ENCODE measurements around the gene RPRD1B.
"Not testable (repeated sequence)": the region's sequence is repeated elsewhere in the genome, so short reads cannot be mapped to it uniquely, and the experiment has no call there.

The RPRD1B gene

DNA sequence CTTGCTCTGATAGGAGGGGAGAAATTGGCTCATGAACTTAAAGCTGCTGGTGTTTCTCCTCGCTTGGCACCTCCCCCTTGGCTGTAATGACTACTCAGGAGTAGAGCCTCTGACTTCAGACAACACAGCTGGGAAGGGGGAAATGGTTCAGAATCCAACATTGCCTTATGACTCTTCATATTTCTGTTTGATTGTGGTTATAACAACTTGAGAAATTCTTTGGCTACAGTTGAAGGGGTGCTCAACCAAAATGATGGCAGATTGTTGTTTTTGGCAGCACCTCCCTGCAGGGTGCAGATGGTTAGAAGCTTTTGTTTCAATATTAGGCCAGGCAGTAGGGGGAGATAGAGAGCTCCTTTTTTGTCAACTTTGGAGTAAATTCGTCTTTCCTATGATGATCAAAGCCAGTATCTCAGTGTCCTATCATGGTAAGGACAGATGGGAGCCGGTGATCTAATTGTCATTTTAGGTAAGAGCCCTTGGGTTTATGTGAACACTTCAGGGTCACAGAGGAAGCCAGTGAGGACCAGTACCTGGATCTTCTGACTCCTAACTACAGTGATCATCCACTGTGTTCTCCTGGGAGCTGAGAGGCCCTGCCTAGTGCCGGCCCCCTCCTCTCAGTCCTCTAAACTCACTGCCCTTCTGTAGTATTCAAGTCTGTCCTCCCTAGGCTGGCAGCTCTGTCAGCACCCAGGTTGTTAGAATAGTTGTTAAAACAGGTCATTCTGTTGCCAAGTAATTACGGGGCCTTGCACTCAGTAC lies 39.9 kb downstream of the RPRD1B start:
- DNase-seq (ENCODE audit: low spot score) = peak; percentile 8

DNA sequence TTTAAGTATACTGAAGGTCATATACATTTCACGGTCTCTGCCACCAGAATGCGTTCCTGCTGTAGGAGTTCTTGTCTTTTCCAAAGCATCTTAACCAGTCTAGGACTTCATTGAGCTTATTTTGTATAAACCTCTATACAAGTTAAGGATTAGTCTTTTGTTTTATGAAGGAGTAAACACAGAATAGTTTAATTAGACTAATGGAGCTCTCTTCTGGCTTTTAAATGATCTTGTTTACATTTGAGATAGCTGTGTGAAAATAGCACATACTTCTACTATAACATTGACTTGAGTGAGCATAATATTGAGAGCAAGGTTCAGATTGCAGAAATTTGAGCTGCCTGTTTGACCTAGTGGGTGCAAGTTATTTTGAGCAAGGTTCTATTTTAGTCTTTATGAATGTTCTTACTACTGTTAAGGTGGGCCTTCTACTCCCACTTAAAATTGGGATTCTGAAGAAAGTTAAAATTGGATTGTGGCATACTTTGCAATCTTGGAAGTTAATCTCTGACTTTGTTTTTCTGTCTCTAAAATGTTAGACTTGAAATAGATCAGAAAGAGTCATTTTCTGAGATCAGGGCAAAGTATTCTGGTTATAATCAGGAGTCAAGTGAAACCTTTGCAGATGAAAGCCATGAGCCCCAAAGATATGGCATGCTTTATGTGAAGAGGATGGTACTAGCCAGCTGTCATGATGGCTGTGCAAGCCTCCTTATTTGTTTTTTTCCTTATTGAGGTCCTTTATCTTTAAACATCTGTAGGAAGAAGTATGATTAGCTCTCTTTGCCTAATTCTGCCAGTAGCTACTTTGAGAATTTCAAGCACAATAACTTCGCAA lies 41.8 kb downstream of the RPRD1B start:
- no peak for DNase-seq (ENCODE audit: low spot score)

DNA sequence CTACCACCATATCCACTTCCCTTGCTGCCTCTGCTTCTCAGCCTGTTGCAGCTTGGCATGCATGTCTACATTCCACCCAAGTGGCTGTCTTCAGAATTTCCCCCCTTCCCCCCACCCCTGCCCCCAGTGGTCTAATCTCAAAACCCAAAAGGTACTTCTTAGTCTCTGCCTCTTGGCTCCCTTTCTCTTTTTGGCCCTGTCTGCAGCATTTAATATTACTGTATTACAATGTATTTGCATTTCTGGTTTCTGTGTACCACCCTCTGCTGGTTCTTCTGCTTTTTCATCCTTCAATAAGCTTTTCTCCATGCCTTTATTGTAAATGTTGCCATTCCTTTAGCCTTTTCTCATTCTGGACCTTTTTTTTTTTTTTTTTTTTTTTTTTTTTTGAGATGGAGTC lies 43.0 kb downstream of the RPRD1B start:
- no peak for DNase-seq (ENCODE audit: low spot score)

DNA sequence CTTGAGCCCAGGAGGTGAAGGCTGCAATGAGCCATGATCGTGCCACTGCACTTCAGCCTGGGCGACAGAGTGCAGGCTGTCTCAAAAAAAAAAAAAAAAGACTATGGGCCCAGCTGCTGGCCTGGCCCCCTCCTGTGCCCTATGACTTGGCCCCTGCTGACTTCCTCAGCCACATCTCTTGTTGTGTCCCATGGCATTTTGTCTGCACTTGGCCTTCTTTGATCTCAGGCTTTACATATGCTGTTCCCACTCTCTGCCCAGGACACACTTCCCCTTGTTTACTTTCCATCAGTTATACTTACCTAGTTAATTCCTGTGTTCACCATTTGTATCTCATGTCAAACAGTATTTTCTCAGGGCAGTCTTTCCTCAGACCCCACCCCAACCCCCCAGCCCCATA lies 44.5 kb downstream of the RPRD1B start:
- DNase-seq (ENCODE audit: low spot score) = no peak

DNA sequence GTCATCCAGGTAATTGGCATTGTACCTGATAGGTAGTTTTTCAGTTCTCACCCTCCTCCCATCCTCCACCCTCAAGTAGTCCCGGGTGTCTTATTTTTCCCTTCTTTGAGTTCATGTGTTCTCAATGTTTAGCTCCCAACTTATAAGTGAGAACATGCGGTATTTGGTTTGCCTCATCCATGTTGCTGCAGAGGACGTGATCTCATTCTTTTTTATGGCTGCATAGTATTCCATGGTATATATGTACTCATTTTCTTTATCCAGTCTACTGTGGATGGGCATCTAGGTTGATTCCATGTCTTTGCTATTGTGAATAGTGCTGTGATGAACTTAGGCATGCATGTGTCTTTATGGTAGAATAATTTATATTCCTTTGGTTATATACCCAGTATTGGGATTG lies 45.8 kb downstream of the RPRD1B start:
- no peak for DNase-seq (ENCODE audit: low spot score)

DNA sequence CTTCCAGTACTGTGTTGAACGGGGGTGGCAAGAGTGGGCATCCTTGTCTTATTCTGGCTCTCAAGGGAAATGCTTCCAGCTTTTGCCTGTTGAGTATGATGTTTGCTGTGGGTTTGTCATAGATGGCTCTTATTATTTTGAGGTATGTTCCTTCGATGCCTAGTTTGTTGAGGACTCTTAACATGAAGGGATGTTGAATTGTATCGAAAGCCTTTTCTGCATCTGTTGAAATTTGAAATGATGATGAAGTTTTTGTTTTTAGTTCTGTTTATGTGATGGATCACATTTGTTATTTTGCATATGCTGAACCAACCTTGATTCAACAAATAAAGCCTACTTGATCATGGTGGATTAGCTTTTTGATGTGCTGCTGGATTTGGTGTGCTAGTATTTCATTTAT lies 48.0 kb downstream of the RPRD1B start:
- no peak for DNase-seq (ENCODE audit: low spot score)

DNA sequence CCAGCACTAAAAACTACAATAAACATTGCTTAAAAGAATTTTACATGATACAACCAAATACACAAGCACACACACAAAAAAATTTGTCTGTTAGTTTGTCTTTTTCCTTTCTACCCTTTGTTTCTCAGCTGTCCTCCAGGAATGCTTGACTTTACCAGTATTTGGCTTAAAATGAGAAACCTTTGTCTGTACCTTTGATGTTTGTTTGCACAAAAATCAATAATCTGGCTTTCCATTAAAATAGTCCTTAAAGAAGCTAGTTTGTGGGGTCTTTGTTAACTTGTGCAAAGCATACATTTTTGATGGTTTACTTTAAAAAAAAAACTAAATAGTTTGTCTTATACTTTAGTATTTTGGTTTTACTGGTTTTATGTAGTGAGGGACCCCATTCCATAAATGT lies 49.3 kb downstream of the RPRD1B start:
- no peak for DNase-seq (ENCODE audit: low spot score)

DNA sequence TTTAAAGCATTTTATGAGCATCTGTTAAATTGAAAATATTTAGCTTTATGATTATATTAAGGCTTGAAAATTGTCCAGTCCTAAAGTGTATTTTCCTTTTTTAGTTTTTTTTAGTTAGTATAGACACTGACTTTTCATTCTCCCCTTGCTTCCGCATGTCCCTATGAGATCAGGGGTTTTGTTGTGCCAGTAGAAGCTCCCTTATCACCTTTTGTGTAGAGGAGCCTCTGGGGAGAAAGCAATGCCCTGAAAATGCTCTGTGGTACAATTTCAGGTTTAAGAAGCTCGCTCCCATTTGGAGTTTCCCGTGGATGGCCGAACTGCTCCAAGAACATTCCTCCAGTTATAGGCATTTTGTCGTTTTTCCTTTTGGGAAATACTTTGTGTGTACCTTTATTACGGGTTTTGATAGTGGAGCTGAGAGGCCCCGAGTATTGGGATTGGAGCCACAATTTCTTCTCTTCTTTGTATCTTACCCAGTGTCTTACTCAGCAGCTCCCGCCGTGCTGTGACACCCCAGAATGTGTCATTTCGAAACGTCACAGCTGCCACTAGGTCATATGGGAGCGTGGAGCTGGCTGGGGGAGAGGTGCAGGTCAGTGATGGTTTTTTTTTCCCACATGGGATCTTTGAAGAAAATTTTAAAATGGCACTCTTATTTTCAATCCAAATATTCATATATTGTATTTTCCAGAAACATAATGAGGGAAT lies 49.9 kb downstream of the RPRD1B start:
- no peak for DNase-seq (ENCODE audit: low spot score)

DNA sequence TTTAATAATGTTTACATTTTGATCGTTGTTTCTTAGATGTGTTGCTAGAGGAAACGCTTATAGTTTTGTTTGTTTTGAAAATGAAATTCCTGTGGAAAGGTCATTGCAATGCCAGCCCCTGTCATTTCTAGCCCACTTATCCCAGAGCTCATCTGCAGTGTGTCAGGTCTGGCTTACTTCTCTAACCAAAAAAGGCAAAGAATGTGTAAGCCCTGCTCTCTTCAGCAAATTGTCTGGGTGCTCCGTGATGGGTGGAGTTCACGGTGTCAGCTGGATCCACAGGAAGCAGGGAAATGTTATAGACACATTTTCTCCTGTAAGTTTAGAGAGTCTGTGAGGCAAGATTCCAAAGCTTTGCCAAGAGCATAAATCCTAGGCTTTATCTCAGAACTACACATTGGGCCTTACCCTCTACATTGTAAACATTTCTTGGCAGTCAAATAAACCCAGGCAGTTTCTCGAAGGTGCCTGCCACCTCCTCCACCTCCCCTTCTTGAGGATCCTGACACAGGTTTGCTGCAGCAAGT lies 50.9 kb downstream of the RPRD1B start:
- no peak for DNase-seq (ENCODE audit: low spot score)

DNA sequence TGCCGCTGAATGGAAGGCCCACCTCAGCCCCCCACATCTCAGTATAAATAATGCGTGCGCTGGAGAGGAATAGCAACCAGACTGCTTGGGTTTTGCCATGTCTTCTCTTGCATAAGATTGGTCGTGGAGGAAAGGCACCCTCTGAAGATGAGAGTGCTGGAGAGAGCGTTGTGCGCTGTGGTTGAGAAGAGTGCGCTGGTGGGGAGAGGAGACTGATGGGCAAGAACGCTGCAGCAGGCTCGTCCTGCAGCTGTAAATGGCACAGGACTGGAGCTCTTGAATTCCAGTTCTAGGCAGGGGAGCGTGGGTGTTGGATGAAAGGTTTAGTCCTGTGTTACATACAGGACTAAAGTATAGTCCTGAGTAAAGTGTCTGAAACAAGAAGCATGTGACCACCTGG lies 51.5 kb downstream of the RPRD1B start:
- no peak for DNase-seq (ENCODE audit: low spot score)

DNA sequence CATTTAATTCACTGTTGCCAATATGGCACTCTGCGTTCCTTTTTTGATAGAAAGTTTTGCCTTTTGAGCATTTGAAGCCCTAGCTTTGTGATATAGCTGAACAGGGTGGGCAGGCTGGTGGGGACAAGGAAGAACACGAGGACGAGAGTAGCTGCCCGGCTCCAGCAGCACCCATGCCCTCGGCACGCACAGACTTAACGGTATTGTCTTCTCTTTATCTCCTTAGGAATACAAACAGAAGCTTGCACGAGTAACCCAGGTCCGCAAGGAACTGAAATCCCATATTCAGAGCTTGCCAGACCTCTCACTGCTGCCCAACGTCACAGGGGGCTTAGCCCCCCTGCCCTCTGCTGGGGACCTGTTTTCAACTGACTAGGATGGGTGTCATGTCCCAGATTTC lies 56.0 kb downstream of the RPRD1B start:
- no peak for DNase-seq (ENCODE audit: low spot score)

DNA sequence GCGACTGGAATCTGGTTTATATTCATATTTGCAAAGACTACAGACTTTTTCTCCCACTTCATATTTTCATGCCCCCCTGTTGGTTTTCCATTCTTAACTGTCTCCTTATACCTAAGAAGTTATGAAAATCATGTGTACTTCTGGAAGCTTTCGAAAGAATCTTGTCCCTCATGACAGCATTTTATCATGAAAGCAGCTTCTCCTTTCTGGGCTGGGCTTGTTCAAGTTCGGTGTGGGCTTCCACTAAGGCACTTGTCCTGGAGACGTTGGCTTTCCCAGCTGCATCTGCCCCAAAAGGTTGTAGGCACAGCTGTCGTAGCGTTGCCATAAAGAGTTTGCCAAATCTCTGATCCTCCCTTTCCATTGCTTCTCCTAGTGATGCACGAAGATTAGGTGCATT lies 56.5 kb downstream of the RPRD1B start:
- no peak for DNase-seq (ENCODE audit: low spot score)

DNA sequence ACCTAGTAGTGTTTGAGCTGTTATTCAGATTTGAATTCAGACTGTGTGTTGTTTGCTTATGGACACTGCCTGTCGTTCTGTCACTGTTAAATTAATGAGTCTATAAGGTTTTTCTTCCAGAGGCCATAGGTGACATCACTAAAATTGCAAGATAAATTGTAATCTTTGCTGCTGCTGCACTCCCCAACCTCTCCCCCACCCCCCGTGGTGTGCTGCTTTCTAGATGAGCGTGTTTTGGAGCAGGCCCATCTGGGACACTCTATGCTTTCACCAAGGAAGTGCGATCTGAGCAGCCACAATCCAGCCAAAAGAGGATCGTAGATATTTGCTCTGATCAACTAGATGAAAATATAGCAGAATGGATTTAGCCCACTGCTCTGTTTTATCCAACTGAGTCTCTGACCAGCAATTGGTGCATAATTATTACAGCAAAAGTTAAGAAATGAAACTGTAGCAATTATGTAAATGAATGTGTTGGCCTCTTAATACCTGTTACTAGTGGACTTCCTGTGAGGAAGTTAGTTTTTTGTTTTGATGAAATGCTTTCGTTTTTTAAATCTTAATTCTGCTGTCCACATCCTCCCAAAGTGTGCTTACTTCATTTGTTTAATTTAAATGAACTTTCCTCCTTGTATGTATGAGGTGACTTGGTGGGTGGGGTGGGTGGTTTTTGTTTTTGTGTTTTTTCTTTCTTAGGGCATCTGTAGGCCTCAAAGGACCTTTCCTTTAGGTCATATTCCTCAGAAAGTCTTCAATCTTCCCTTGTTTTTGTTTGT lies 58.1 kb downstream of the RPRD1B start:
- DNase-seq (ENCODE audit: low spot score) = no peak

DNA sequence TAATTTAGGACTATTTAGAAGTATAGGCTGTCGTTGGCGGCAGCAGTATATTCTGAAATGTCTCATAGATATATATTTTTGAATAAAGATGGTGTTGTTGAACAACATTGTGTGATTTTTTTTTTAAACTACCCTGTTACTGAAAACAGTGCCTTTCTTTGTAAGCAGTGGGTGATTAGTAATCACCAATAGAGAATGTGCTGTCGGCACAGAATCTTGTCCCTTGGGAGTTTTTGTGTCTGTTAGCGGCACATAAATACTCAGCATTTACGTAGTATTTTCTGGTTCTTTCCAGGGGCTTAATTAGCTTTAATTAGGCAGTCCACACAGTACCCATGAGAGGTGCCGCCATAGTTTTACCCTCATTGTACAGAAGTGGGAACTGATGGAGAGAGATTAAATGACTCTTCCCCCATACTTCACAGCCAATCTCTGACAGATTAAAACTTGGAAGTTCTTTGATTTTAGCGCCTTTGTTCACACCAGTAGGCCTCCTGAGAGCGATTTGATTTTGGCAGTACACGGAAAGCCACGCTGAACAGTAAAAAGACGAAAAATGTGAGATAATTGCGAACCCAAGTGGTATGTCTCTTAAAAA lies 58.8 kb downstream of the RPRD1B start:
- DNase-seq (ENCODE audit: low spot score) = no peak

DNA sequence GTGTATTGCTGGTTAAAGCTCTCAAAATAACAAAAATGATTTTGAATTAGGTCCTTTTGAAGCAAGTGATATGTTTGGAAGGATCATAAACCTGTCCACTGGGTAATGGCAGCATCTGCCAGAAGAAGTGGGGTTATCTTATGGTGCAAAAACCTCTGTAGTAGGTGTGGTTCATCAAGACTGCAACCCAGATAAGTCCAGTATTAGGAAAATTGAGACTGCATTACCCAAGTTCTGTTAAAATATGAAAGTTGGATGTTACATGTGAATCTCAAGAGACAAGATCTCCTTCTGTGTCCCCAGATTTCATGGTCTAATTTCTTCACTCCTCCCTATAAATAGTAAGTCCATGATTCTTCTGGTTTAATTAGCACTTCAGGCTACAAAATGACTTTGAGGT lies 59.4 kb downstream of the RPRD1B start:
- DNase-seq (ENCODE audit: low spot score) = no peak

DNA sequence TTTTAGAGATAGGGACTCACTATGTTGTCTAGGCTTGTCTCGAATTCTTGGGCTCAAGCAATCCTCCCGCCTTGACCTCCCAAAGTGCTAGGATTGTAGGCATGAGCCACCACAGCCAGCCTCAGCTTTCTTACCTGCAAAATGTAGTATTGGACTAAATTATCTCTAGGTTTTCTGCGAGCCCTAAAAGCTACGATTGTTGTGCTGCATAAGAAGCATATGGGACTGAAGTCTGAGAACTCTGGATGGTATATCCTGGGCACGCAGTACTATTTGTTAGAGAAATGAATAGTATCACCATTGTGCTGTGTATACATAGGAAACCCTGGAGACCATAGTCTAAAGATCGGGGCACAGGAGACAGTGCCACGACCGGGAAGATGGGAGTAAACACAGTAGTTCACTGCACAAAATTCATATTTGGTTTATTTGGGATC lies 60.1 kb downstream of the RPRD1B start:
- no peak for DNase-seq (ENCODE audit: low spot score)

DNA sequence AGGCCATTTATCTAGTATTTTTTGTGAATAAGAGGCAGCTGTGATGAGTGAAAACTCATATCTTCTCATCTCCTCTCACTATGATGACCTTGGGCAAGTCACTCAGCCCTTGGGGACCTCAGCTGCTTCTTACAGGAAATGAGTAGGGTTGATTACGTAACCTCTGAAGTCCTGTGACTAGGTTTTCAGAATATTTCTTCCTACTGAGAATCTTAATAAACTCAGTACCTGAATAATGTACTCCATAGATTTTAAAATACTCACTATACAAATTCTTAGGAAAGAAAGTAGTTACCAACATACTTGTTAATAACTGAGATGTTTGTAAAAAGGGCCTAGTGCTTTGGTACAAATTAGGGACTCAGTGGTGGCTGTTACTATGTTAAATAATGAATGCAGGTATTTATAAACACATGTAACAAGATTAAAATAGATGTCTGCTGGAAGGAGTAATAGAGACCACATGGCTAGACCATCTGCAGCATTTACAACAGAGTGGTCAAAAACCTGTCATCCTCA lies 60.9 kb downstream of the RPRD1B start:
- DNase-seq (ENCODE audit: low spot score) = peak; percentile 39

DNA sequence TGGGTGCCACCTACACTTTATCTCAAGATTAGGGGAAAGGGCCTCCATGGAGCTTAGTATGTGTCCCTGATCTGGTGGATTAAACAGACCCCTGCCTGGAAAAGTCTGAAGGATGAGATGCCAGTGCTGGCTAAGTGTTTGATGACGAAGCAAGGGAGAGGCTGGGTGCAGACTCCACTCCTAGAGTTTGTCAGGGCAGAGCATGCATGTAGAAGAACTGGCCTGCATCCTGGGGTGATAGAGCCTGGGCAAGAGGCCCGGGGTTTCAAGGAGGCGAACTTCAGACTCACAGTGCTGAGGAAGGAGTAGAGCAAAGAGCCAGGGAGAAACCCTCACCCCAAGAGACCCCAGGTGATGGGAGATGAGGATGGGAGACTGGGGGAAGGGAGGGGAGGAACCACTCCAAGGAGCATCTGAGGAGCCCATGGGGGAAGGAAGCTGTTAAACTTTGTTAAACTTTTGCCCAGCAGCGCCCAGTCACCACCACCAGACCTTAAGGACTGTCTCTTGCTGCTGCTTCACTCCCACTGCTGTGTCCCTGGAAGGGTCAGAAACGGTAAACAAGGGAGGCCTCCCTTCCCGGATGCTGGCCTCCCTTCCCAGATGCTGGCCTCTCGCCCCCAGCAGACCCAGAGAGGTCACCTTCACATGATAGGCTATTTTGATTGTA lies 61.6 kb downstream of the RPRD1B start:
- DNase-seq (ENCODE audit: low spot score) = no peak

DNA sequence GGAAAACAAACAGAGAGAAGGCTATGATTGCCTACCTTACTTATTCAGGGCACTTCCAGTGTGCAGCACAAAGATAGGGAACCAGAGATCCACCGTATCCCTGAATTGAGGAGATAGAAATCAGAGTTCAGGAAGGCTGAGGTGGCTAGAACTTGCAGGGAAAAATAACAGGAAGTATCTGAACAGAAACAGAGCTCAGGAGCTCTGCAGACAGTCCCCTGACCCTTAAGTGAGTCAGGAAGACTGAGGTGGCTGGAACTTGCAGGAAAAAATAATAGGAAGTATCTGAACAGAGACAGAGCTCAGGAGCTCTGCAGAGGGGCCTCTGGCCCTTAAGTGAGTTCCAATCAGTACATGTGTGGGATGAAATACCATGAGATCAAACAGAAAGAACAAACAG lies 65.4 kb downstream of the RPRD1B start:
- DNase-seq (ENCODE audit: low spot score) = no peak

DNA sequence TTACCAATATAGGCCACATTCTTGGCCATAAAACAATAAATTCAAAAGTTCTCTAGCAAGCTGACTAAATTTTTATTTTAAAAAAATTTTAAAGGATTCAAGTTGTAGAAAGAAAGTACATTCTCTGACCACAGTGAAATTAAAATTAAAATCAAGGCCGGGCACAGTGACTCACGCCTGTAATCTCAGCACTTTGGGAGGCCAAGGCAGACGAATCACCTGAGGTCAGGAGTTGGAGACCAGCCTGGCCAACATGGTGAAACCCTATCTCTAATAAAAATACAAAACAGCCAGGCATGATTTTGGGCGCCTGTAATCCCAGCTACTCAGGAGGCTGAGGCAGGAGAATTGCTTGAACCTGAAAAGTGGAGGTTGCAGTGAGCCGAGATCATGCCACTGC lies 68.7 kb downstream of the RPRD1B start:
- not testable (repeated sequence) for DNase-seq (ENCODE audit: low spot score)

DNA sequence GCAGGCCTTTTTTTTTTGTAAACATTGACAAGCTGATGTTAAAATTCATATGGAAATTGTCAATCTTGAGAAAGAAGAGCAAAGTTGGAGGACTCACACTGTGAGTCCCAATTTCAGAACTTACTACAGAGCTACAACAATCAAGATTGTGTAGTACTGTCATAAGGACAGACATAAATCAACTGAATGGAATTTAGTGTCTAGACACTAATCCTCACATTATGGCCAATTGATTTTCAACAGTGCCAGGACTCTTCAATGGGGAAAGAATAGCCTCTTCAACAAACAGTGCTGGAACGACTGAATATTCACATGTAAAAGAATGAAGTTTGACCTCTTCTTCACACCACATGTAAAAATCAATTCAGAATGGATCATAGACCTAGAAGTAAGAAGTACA lies 70.7 kb downstream of the RPRD1B start:
- no peak for DNase-seq (ENCODE audit: low spot score)
